Activated T-cell treated with anti-CD3 and anti-CD28 coated beads, Interleukin-2, amount 50 U/mL, for 48 hours (primary cell): ENCODE results near the gene PARP4.
"Not testable (repeated sequence)": the region's sequence is repeated elsewhere in the genome, so short reads cannot be mapped to it uniquely, and the experiment has no call there.

Experiments
- DNase-seq, 2 experiments: peaks; one replicate each; pipeline ENCODE4 v3.0.0-alpha.2; 2020

Gene PARP4

GRCh38 chr13:24505756-24506155 is 6.8 kb downstream of the PARP4 start:
- DNase-seq = no peak

- no peak for DNase-seq
Measured at GRCh38 chr13:24505256-24505655, 7.3 kb downstream of the PARP4 start.

GRCh38 chr13:24503379-24503696 is 9.2 kb downstream of the PARP4 start:
- no peak for DNase-seq

GRCh38 chr13:24502533-24503378 is 9.8 kb downstream of the PARP4 start:
- no peak for DNase-seq

GRCh38 chr13:24500977-24501376 is 11.6 kb downstream of the PARP4 start:
- DNase-seq = no peak

- no peak for DNase-seq
Measured at GRCh38 chr13:24497742-24498141, 14.8 kb downstream of the PARP4 start.

GRCh38 chr13:24496295-24496694 is 16.3 kb downstream of the PARP4 start:
- not testable (repeated sequence) for DNase-seq

- DNase-seq = no peak
Measured at GRCh38 chr13:24495151-24495729, 17.3 kb downstream of the PARP4 start.

- DNase-seq = no peak
Measured at GRCh38 chr13:24493356-24493755, 19.2 kb downstream of the PARP4 start.

GRCh38 chr13:24491845-24492244 is 20.7 kb downstream of the PARP4 start:
- no peak for DNase-seq

GRCh38 chr13:24489721-24490120 is 22.9 kb downstream of the PARP4 start:
- DNase-seq = no peak

- not testable (repeated sequence) for DNase-seq
Measured at GRCh38 chr13:24488092-24488491, 24.5 kb downstream of the PARP4 start.

- not testable (repeated sequence) for DNase-seq
Measured at GRCh38 chr13:24486017-24486657, 26.4 kb downstream of the PARP4 start.

GRCh38 chr13:24473686-24474085 is 38.9 kb downstream of the PARP4 start:
- no peak for DNase-seq

- DNase-seq = not testable (repeated sequence)
Measured at GRCh38 chr13:24472129-24472528, 40.4 kb downstream of the PARP4 start.

- no peak for DNase-seq
Measured at GRCh38 chr13:24463078-24463477, 49.5 kb downstream of the PARP4 start.

- no peak for DNase-seq
Measured at GRCh38 chr13:24460256-24460655, 52.3 kb downstream of the PARP4 start.

GRCh38 chr13:24459726-24460125 is 52.9 kb downstream of the PARP4 start:
- DNase-seq = no peak

GRCh38 chr13:24459234-24459633 is 53.3 kb downstream of the PARP4 start:
- no peak for DNase-seq

GRCh38 chr13:24458736-24459135 is 53.8 kb downstream of the PARP4 start:
- no peak for DNase-seq

- DNase-seq = no peak
Measured at GRCh38 chr13:24456396-24456795, 56.2 kb downstream of the PARP4 start.

- no peak for DNase-seq
Measured at GRCh38 chr13:24454056-24454455, 58.5 kb downstream of the PARP4 start.

GRCh38 chr13:24452044-24452443 is 60.5 kb downstream of the PARP4 start:
- DNase-seq = no peak

- DNase-seq = no peak
Measured at GRCh38 chr13:24450530-24450929, 62.0 kb downstream of the PARP4 start.
